Measurements from ENCODE around the gene CYB5R2.

DNA sequence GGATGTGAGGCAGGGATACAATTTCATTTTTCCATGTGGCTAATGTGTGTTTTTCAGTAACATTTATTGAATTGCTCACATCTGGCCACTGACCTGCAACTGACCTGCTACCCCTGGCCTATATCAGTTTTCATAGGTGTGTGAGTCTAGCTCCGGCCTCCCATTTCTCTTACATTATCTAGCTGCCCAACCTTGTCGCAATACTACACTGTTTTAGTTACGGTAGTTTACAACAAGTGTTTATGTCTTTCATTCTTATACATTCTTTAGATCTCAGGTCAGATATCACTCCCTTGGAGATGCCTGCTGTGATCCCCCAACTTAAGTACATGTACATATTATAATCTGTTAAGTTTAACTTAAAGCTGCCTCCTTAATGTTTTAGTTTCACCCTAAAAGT is 2.3 kb upstream of the CYB5R2 start:
- TF ChIP-seq, protein P1, sequence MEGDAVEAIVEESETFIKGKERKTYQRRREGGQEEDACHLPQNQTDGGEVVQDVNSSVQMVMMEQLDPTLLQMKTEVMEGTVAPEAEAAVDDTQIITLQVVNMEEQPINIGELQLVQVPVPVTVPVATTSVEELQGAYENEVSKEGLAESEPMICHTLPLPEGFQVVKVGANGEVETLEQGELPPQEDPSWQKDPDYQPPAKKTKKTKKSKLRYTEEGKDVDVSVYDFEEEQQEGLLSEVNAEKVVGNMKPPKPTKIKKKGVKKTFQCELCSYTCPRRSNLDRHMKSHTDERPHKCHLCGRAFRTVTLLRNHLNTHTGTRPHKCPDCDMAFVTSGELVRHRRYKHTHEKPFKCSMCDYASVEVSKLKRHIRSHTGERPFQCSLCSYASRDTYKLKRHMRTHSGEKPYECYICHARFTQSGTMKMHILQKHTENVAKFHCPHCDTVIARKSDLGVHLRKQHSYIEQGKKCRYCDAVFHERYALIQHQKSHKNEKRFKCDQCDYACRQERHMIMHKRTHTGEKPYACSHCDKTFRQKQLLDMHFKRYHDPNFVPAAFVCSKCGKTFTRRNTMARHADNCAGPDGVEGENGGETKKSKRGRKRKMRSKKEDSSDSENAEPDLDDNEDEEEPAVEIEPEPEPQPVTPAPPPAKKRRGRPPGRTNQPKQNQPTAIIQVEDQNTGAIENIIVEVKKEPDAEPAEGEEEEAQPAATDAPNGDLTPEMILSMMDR (IDR thresholded peaks at IDR 0.05; ENCODE audit: low read depth, low read length), result no peak
- TF ChIP-seq POLR2A (IDR thresholded peaks at IDR 0.05; ENCODE audit: extremely low read depth, insufficient read length) (no peak), MYC (IDR thresholded peaks at IDR 0.05; ENCODE audit: low read depth, low read length) (no peak)
- TF ChIP-seq, protein P2, sequence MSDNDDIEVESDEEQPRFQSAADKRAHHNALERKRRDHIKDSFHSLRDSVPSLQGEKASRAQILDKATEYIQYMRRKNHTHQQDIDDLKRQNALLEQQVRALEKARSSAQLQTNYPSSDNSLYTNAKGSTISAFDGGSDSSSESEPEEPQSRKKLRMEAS (IDR thresholded peaks at IDR 0.05; ENCODE audit: low read depth, low read length), result no peak
